ENCODE results near the gene SLIT3. TPM values are rescaled to one million over a fixed set of nuclear protein-coding genes. Genes with fewer than 3 reads are reported as not detected.
"Not testable (repeated sequence)": the region's sequence is repeated elsewhere in the genome, so short reads cannot be mapped to it uniquely, and the experiment has no call there.

The SLIT3 gene
- total and polyA plus RNA-seq, 2 donors (not counting 3 experiments of a cell fraction or from before 2014, with no cell fraction given) = 0.90 to 1.0 TPM

DNA sequence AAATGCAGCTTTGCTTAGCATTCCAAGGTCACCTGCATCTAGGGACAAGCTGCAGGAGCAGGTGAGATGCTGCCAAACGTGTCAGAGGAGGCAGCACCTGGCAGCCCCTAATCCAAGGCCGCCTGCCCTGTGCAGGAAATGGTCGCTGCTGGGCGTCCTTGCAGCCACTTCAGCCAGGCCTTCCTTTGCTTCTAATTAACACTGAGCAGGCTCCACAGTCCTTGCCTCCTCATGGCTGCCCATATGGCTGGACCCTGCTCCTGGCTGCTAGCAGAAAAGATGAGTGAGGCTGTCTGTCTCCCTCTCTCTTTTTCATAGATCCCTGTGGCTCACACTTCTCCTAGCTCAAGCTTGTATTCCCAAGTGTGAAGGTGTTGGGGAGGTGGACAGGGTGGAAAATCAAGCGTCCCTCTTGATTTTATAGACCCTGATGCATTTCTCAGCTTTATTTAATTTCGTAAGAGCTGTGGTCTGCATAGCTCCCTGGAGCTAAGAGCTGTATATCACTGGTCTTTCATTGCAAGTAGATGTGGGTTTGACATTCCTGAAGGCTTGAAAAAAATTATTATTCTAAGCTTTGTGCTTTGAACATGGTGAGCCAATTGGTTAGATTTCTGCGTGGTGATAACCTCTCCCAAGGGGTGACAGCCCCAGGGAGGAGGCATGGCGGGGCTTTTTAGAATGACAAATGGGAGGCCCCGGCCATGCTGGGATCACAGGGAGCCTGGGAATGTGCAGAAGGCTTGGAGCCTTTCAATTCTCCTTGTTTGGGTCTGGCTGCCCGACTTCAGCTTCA lies 193.8 kb downstream of the SLIT3 start:
- H3K4me2 ChIP-seq (ENCODE audit: insufficient read depth, low read length) = no peak overlapping the region
- no peak for TF ChIP-seq POLR2A (IDR thresholded peaks at IDR 0.05; ENCODE audit: low read depth, low read length)
- TF ChIP-seq, protein P1, sequence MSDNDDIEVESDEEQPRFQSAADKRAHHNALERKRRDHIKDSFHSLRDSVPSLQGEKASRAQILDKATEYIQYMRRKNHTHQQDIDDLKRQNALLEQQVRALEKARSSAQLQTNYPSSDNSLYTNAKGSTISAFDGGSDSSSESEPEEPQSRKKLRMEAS (IDR thresholded peaks at IDR 0.05; ENCODE audit: insufficient read depth, insufficient read length) = no peak
- no peak for TF ChIP-seq GATA2 (IDR thresholded peaks at IDR 0.05; ENCODE audit: insufficient read depth, insufficient read length, low read depth, low read length)
- TF ChIP-seq MYC (IDR thresholded peaks at IDR 0.05; ENCODE audit: low read depth, low read length) = no peak
- no peak for TF ChIP-seq EZH2 (IDR thresholded peaks at IDR 0.05; ENCODE audit: borderline replicate concordance, low read depth, low read length, severe bottlenecking)
- no peak for TF ChIP-seq FOS (IDR thresholded peaks at IDR 0.05; ENCODE audit: borderline replicate concordance, insufficient read depth, low read length)
- TF ChIP-seq CTCF (IDR thresholded peaks at IDR 0.05; ENCODE audit: extremely low read depth in 1 of 2, insufficient read depth in 1 of 2, low read depth in 1 of 2, low read length in 2 of 2) = no peak
- no peak for TF ChIP-seq JUN (IDR thresholded peaks at IDR 0.05; ENCODE audit: borderline replicate concordance, insufficient read depth, insufficient read length, low read depth)
- TF ChIP-seq POLR2AphosphoS5 (IDR thresholded peaks at IDR 0.05; ENCODE audit: insufficient read depth, low read depth, low read length) = no peak
- no peaks in the 10 kb centered on the region for H3K4me1 ChIP-seq (ENCODE audit: control insufficient read depth, extremely low read depth, insufficient read depth, low read length)
- no peaks in the 10 kb centered on the region for H3K79me2 ChIP-seq (ENCODE audit: control insufficient read depth, insufficient read depth, low read length)
- intact Hi-C loops (cut with micrococcal nuclease) (no loop called here), dilution Hi-C loops (cut with MboI; ENCODE audit: extremely low pct_ligation_motif_present, low sequenced_read_pairs) (no loop called here)
- FAIRE-seq (no peak), DNase-seq (ENCODE audit: low read depth, low spot score) (no peak)
- H3K4me3 ChIP-seq (replicated peaks in 1 of 3; ENCODE audit: insufficient read depth in 1 of 3, low read depth in 1 of 3, low read length in 3 of 3) = no peak overlapping the region
- no peaks in the 10 kb centered on the region for H3K27me3 ChIP-seq (ENCODE audit: control insufficient read depth in 2 of 2, insufficient read depth in 2 of 2, low read length in 2 of 2)
- H3K9me3 ChIP-seq (replicated peaks; ENCODE audit: control insufficient read depth, insufficient read depth, low read length) = no peaks in the 10 kb centered on the region
- H3K9ac ChIP-seq (replicated peaks; ENCODE audit: extremely low read depth, insufficient read depth, low read length) = no peak overlapping the region
- no peaks in the 10 kb centered on the region for H3K9me1 ChIP-seq (replicated peaks; ENCODE audit: control insufficient read depth, extremely low read depth, insufficient read depth, low read length)
- CTCF ChIA-PET = interaction anchor here (0.6 kb wide), 1 partner anchor 10 kb away, joined by 3 read pairs; no protein-coding TSS in a partner anchor
- POLR2A ChIA-PET = no interaction called here
- BruUV-seq (replicated peaks) = no TSS peak
- H4K20me1 ChIP-seq (replicated peaks; ENCODE audit: control insufficient read depth, extremely low read depth, insufficient read depth, low read length) = no peaks in the 10 kb centered on the region
- H3K27ac ChIP-seq (ENCODE audit: insufficient read depth, low read depth, low read length) = no peak overlapping the region
- H3K36me3 ChIP-seq (ENCODE audit: control insufficient read depth in 2 of 2, extremely low read depth in 1 of 2, insufficient read depth in 2 of 2, low read length in 2 of 2) = no peaks in the 10 kb centered on the region
- H2AFZ ChIP-seq (ENCODE audit: low read depth, low read length) = no peak overlapping the region

DNA sequence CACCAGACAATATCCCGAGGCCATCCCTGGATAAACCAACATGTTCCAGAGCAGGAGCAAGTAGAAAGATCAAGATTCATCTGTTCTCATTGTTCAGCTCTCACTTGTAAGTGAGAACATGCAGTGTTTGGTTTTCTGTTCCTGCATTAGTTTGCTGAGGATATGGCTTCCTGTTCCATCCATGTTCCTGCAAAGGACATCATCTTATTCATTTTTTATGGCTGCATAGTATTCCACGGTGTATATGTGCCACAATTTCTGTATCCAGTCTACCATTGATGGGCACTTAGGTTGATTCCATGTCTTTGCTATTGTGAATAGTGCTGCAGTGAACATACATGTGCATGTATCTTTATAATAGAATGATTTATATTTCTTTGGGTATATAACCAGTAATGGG lies 195.4 kb downstream of the SLIT3 start:
- H4K20me1 ChIP-seq (replicated peaks; ENCODE audit: control insufficient read depth, extremely low read depth, insufficient read depth, low read length); POLR2A ChIA-PET; H3K27ac ChIP-seq (ENCODE audit: insufficient read depth, low read depth, low read length); DNase-seq (ENCODE audit: low read depth, low spot score); H3K9ac ChIP-seq (replicated peaks; ENCODE audit: extremely low read depth, insufficient read depth, low read length); BruUV-seq (replicated peaks); H2AFZ ChIP-seq (ENCODE audit: low read depth, low read length); dilution Hi-C loops (cut with MboI; ENCODE audit: extremely low pct_ligation_motif_present, low sequenced_read_pairs); H3K4me3 ChIP-seq (replicated peaks in 1 of 3; ENCODE audit: insufficient read depth in 1 of 3, low read depth in 1 of 3, low read length in 3 of 3); H3K9me1 ChIP-seq (replicated peaks; ENCODE audit: control insufficient read depth, extremely low read depth, insufficient read depth, low read length); intact Hi-C loops (cut with micrococcal nuclease); H3K4me1 ChIP-seq (ENCODE audit: control insufficient read depth, extremely low read depth, insufficient read depth, low read length); H3K27me3 ChIP-seq (ENCODE audit: control insufficient read depth in 2 of 2, insufficient read depth in 2 of 2, low read length in 2 of 2); H3K4me2 ChIP-seq (ENCODE audit: insufficient read depth, low read length); CTCF ChIA-PET; H3K36me3 ChIP-seq (ENCODE audit: control insufficient read depth in 2 of 2, extremely low read depth in 1 of 2, insufficient read depth in 2 of 2, low read length in 2 of 2); H3K9me3 ChIP-seq (replicated peaks; ENCODE audit: control insufficient read depth, insufficient read depth, low read length); H3K79me2 ChIP-seq (ENCODE audit: control insufficient read depth, insufficient read depth, low read length); FAIRE-seq: not testable (repeated sequence)
